ENCODE data around the gene ABLIM2.

The ABLIM2 gene

GRCh38 chr4:8099981-8100464 lies 58.6 kb downstream of the ABLIM2 start:
- no peak for DNase-seq

DNA sequence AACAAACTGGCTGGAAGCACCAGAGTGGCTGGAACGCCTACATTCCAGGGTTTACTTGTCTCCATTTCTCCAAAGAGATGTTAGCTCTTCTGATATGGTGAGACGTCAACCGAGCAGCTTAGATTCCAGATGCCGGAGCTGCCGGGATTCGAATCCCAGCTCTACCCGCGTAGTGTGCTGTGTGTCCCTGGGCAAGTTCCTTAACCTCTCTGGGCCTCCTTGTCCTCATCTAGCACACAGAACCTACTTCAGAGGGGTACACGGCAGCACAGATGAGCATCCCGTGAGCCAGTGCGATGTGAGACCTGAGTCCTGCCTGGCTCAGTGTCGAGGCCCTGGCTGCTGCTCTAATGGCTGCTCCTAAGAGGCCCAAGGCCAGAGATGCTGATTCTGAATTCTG lies 60.1 kb downstream of the ABLIM2 start:
- DNase-seq: no peak

DNA sequence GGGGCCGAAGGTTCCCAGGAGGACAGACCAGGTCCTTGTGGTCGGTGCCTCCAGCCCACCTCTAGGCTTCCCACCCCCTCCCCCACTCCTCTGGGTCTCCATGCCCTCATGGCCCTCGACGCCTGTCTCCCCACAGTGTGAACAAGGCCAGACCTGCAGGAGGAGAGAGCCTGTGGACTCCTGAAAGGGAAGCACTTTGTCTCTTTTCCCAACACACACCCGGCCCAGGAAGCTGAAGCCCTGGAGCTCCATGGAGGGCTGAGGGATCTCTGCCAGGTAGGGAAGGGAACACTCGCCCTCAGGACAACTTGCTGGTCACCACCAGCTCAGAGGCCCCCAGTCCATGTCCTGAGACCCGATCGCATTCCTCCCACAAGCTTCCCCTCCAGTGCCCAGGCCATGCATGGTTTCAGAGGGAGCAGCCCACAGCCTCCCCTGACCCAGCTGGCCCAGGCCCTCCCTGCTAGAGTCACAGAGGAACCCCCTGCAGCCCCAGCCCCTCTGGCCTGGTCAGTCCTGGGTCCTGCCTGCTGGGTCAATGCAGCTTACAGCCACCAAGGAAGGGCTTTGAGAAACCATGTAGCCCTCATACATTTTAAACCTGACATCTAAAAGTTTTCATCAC lies 60.8 kb downstream of the ABLIM2 start:
- no peak for DNase-seq

- DNase-seq: no peak
Measured at GRCh38 chr4:8097141-8097541, 61.5 kb downstream of the ABLIM2 start.

DNA sequence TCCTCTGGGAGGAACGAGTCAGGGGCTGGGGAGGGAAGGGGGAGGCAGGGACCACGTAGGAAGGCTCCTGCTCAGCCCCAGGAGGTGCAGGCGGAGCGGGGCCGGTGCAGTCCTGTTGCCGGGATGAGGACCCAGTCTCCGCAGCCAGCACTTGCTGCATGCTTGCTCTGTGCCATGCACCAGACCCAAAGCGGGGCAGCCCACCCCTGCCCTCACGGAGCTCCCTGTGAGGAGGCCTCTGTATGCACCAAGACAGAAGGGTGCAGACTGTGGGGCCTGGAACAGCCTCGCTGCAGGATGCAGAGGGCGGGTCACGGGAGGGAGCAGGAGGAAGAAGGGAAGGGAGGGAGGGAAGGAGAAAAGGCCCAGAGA lies 61.9 kb downstream of the ABLIM2 start:
- DNase-seq: no peak

- no peak for DNase-seq
Measured at GRCh38 chr4:8095956-8096689, 62.5 kb downstream of the ABLIM2 start.

- no peak for DNase-seq
Measured at GRCh38 chr4:8093587-8094274, 64.9 kb downstream of the ABLIM2 start.

DNA sequence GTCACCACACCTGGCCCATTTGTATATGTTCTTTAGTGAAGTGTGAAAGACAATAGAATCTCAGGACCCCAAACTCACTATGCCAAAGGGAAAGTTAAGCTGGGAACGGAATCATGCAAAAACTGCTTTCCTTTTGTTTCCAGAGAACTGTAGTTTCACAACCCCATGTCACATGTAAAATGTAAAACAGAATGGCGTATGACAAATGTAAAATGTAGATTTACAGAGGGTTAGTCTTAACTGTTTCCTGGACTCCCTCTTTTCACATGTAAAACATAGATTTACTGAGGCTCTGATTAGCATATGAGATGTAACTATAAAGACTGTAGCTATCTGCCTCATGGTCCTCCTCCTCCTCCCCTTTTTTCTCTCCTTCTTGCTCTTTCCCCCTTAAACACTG lies 66.3 kb downstream of the ABLIM2 start:
- no peak for DNase-seq

DNA sequence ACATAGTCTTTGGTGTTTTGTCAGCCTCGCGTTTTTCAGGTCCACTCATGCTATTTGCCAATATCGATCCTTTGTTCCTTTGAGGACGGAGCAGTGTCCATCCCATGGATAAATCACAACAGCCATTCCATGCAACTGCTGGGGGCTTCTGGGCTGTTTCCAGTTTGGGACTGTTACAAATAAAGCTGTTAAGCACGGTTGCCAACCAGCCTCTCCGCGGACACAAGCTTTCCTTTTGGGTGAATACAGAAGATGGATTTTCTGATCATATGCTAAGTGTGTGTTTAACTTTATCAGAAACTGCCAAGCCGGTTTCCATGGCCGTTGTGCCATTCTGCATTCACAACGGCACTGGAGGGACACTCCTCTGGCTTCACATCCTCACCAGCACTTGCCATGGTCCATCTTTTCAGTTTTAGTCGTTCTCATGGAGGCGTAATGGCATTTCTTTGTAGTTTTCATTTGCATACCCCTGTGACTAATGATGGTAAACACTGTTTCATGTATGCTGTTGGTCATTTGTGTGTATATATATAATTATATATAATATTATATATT lies 67.8 kb downstream of the ABLIM2 start:
- DNase-seq: no peak

DNA sequence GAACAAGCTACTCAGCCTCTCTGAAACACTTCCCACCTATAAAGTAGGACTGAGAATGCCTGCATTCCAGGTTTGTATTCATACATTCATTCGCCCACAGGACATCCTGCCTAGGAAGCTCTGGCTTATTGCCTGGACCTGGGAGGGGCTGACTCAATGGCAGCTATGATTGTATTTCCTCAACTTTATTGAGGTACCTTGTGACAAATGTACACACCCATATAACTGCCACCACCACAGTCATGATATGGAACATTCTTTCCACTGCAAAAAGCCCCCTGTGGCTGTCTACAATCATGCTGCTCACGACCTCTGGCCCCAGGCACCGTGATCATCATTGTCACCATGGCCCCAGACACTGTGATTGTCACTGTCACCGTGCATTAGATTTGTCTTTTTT lies 68.3 kb downstream of the ABLIM2 start:
- no peak for DNase-seq

DNA sequence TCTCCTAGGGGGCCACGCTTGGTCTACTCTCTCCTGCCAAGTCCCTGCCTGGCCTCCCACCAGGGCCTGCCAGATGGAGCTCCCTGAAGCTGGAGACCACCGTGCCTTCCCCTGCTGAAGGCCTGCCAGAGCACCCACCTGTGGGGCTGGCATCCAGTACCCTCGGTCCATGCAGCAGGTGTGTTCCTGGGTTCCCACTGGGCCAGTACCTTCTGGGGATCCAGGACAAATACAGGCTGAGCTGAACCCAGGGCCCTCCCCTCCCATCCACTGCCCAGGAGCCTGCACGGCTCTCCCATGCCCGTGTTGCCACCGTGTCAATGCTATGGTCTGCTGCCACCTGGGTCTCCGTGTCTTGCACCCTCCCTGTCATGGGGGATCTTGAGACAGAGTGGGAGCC lies 68.8 kb downstream of the ABLIM2 start:
- no peak for DNase-seq

- DNase-seq: no peak
Measured at GRCh38 chr4:8088966-8089491, 69.6 kb downstream of the ABLIM2 start.

DNA sequence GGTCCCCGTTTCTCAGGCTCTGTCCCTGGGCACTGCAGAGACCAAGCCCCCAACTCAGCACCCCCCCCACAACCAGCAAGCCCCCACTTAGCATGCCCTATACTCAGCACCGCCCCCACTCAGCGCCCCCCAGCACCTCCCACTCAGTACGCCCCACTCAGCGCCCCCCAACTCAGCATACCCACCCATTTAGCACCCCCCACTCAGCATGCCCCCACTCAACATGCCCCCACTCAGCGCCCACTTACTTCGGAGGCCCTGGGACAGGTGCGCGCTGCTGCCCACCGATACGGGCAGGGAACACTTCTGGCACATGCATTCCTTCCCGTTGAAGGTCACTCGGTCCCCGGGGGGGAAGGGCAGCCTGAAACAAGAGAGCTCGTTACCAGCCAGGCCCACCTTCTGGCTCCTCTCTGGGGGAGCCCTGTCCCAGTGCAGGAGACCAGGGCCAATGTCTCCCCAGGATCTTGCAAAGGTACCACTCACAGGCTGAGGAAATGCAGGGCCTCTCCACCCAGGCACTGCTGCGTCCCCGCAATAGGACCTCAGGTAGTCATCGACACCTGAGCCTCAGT lies 70.6 kb downstream of the ABLIM2 start:
- no peak for DNase-seq

DNA sequence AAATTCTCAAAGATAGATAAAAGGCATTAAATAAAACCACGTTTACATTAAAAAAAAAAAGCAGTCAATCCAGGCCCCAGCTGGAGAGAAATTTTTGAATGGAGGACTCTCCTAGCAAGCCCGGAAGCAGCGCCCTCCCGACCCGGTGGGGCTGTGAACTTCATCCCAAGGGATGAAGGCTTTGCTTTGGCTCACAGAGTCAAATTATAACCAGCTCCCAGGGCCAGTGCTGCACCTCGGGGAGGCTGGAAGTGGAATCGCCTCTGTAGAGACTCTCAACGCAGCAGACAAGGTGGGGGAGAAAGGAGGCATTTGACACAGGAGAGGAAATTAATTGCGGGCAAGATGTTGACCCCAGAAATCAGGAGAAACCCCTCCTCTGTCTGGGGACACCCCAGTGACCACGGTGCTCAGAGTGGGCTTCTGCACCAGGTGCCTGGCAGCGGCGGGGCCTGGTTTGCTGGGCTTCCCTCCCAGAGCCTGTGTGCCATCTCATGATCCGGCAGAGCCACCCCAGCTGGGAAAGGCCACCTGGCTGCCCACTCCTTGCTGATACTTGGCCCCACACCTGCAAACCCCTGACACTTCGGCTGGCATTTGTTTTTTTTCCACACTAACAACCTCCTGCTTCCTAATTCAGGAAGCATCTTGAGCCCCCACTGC lies 71.7 kb downstream of the ABLIM2 start:
- DNase-seq: no peak

DNA sequence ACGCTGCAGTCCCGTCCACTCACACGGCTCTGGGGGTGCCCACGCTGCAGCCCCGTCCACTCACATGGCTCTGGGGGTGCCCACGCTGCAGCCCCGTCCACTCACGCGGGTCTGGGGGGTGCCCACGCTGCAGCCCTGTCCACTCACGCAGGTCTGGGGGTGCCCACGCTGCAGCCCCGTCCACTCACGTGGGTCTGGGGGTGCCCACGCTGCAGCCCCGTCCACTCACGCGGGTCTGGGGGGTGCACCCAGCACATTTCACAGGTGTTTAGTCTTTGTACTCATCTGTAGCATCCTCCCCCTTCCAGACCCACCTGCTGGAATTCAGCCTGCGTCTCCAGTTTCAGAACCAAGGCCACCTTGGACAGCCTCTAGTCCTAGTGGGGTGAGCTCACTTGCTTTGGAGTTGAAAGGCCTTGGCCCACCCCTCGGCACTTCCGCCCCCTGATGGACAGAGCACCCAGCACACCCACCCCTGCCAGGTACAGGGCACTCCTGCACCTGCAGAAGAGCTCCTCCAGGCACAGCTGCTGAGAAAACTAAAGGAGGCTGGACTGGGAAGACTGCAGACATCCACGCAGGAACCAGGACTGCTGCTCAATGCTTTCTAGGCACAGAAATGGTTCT lies 73.0 kb downstream of the ABLIM2 start:
- DNase-seq: no peak

DNA sequence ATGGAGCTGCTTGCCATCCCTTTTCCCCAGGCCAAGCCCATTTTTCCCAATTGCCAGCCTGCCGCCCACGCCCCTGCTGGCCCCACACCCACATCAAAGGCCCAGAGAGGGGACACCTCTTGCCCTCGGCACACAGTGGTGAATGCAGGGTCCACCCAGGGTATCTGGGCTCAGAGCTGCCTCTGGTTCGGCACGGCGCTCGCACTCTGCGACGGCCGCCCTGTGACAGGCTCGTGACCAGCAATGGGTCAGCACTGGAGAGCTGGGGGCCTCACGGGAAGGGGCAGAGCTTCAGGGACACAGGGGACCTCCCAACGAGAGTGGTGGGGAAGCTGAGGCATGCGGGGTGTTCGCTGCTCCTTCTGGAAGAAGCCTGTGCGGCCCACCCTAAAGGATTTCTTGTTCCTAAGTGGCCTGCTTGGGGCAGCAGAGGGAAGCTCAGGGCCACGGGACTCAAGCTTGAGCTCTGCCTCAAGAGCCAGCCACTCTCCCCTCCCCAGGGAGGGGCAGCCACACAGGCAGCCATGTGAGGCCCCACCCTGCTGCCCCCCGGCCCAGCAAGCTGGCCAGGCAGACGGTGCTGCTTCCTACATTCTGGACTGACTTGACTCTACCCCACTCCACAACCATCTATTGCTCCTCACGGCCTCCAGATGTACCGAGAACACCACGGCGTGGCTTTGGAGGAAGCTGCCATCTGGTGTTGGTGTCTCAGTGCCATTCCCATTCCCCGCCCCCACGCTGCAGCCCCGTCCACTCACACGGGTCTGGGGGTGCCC lies 73.7 kb downstream of the ABLIM2 start:
- DNase-seq: no peak

DNA sequence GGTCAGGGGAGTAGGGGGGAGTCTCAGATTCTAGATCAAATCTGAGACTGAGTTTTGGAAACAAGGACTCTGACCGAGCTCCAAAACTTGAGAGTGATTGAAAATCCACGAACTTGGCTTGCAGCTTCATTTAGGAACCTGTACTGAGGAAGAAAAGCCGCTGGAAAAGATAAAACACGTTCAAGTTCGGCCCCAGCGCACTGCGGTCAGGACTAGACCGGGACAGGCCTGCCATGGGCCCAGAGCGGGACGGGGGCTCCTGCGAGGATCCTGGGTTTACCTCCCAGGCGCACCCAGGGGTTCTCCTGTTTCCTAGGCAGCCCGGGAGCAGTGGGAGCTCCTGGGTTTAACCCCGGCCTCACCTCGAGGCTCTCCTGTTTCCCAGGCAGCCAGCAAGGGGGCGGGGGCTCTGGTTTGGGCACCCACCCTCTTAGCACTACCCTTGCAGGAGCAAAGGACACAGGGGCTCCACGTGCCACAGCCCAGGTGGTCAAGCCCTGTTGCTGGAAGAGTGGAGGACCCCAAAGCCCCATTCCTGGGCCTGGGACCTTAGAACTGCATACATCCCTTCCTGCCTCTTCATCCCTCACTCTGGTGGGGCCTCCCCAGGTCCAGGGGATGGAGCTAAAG lies 74.5 kb downstream of the ABLIM2 start:
- no peak for DNase-seq

- DNase-seq: no peak
Measured at GRCh38 chr4:8083086-8083825, 75.4 kb downstream of the ABLIM2 start.

GRCh38 chr4:8082517-8083055 lies 76.0 kb downstream of the ABLIM2 start:
- DNase-seq: no peak

Measured in stimulated activated CD8-positive, alpha-beta memory T cell treated with anti-CD3 and anti-CD28 coated beads, Interleukin-4, amount 100 ng/mL, for 48 hours (primary cell).